Articular chondrocyte of knee joint (primary cell): ENCODE measurements around the gene IL7R. TPM values are rescaled to one million over a fixed set of nuclear protein-coding genes. Genes with fewer than 3 reads are reported as not detected.

Source experiments
- small RNA-seq: library from RNA; depleted of rRNA; stranded (forward); fragments of <200 nt; gene quantifications from one replicate; pipeline ENCODE3, GENCODE V24; 2012
- total RNA-seq: library from RNA; depleted of rRNA; stranded (reverse); fragments of >200 nt; gene quantifications from 2 replicates; pipeline ENCODE4 v1.2.3, GENCODE V29; 2012

Gene IL7R, protein sequence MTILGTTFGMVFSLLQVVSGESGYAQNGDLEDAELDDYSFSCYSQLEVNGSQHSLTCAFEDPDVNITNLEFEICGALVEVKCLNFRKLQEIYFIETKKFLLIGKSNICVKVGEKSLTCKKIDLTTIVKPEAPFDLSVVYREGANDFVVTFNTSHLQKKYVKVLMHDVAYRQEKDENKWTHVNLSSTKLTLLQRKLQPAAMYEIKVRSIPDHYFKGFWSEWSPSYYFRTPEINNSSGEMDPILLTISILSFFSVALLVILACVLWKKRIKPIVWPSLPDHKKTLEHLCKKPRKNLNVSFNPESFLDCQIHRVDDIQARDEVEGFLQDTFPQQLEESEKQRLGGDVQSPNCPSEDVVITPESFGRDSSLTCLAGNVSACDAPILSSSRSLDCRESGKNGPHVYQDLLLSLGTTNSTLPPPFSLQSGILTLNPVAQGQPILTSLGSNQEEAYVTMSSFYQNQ
- total RNA-seq, result 32.3 and 75.0 TPM in 2 replicates

GRCh38 chr5:35856765-35857351 is at the start of gene IL7R:
TSS of gene IL7R (plus strand) at chr5:35856891. CDS start at chr5:35856978, 87 bp downstream.

Small RNA genes lying within 50 kb of the gene (small RNA-seq; reads per million reads assigned to genes)
- gene AC112204.1, result not detected

Other genes with a start within 250 kb of the IL7R start
- 17.0 and 22.7 TPM in 2 replicates for gene SPEF2, start 239.0 kb upstream of the IL7R start, total RNA-seq
- gene CAPSL, start 81.7 kb downstream of the IL7R start, total RNA-seq, result 0.26 and 1.2 TPM in 2 replicates
- not detected in 2 replicates for gene UGT3A1, start 134.5 kb downstream of the IL7R start, total RNA-seq
- not detected in 2 replicates for gene UGT3A2, start 210.0 kb downstream of the IL7R start, total RNA-seq